HepG2 (cell line): Measurements from ENCODE around the gene RPL37. TPM values are rescaled to one million over a fixed set of nuclear protein-coding genes. Genes with fewer than 3 reads are reported as not detected.

Experiments
- AKAP8 ChIP-seq: sonication (generic); formaldehyde crosslinking; IDR thresholded peaks from 2 replicates; pipeline ENCODE4 v1.5.1; 2020; ENCODE audit warnings: mild to moderate bottlenecking, missing genetic modification reagents
- ARID4A ChIP-seq: sonication (generic); formaldehyde crosslinking; IDR thresholded peaks from 2 replicates; pipeline ENCODE4 v1.5.0; 2020; ENCODE audit warnings: mild to moderate bottlenecking, missing genetic modification reagents, borderline replicate concordance
- DNMT3B ChIP-seq: conservative IDR thresholded peaks from 2 replicates; pipeline ENCODE4 v1.6.1; 2016; ENCODE audit warnings: missing biosample characterization, control low read depth
- EP300 ChIP-seq, 3 experiments: sonication (generic) in 1 of 3; formaldehyde crosslinking in 1 of 3; IDR thresholded peaks; 2 replicates each; pipeline versions ENCODE4 v1.5.1 to v1.6.1; 2011 to 2020; ENCODE audit warnings: low read depth in 2 of 3, low read length in 2 of 3, borderline replicate concordance in 1 of 3, improper control_type of control experiment in 1 of 3, mild to moderate bottlenecking in 1 of 3, missing genetic modification reagents in 1 of 3, moderate library complexity in 1 of 3
- HNF4A ChIP-seq: sonication (generic); formaldehyde crosslinking; IDR thresholded peaks from 2 replicates; pipeline ENCODE4 v1.4.0; 2020; ENCODE audit warnings: missing genetic modification reagents
- KDM5A ChIP-seq: fragments of 200-600 bp; sonication (generic); IDR thresholded peaks from 2 replicates; pipeline ENCODE4 v1.7.0; 2018; ENCODE audit warnings: antibody characterized with exemption, mild to moderate bottlenecking, low read length, borderline replicate concordance
- SALL2 ChIP-seq: sonication (generic); formaldehyde crosslinking; IDR thresholded peaks from 2 replicates; pipeline ENCODE4 v1.8.1; 2023; ENCODE audit warnings: mild to moderate bottlenecking, missing genetic modification reagents, inconsistent platforms
- TFDP1 ChIP-seq: IDR thresholded peaks from 2 replicates; pipeline ENCODE4 v1.6.1; 2016; ENCODE audit warnings: missing compliant biosample characterization, missing genetic modification reagents, borderline replicate concordance
- U2AF1 ChIP-seq: fragments of 200-400 bp; formaldehyde crosslinking; optimal IDR thresholded peaks from 2 replicates; pipeline ENCODE3; 2017; ENCODE audit warnings: mild to moderate bottlenecking, low read depth, low read length
- YEATS4 ChIP-seq: sonication (generic); formaldehyde crosslinking; IDR thresholded peaks from 2 replicates; pipeline ENCODE4 v1.4.0; 2020; ENCODE audit warnings: missing genetic modification reagents, borderline replicate concordance
- ZFP37 ChIP-seq: sonication (generic); formaldehyde crosslinking; IDR thresholded peaks from 2 replicates; pipeline ENCODE4 v1.4.0; 2020; ENCODE audit warnings: missing genetic modification reagents, borderline replicate concordance
- ZKSCAN5 ChIP-seq: sonication (generic); formaldehyde crosslinking; IDR thresholded peaks from 2 replicates; pipeline ENCODE4 v1.5.1; 2020; ENCODE audit warnings: mild to moderate bottlenecking, missing genetic modification reagents
- ZMYM4 ChIP-seq: sonication (generic); formaldehyde crosslinking; IDR thresholded peaks from 2 replicates; pipeline ENCODE4 v1.8.1; 2023; ENCODE audit warnings: mild to moderate bottlenecking, missing genetic modification reagents
- ZNF142 ChIP-seq: sonication (generic); formaldehyde crosslinking; IDR thresholded peaks from 2 replicates; pipeline ENCODE4 v1.4.0; 2020; ENCODE audit warnings: missing genetic modification reagents
- ZNF264 ChIP-seq: sonication (generic); formaldehyde crosslinking; IDR thresholded peaks from 2 replicates; pipeline ENCODE4 v1.4.0; 2020; ENCODE audit warnings: missing genetic modification reagents
- ZNF720 ChIP-seq: sonication (generic); formaldehyde crosslinking; IDR thresholded peaks from 2 replicates; pipeline ENCODE4 v1.4.0; 2020; ENCODE audit warnings: missing genetic modification reagents
- ZNF772 ChIP-seq: sonication (generic); formaldehyde crosslinking; IDR thresholded peaks from 2 replicates; pipeline ENCODE4 v1.5.0; 2020; ENCODE audit warnings: mild to moderate bottlenecking, missing genetic modification reagents
- polyA plus RNA-seq, 8 experiments: library from polyadenylated mRNA; depleted of rRNA in 3 of 8; stranded (reverse) in 7 of 8; unstranded in 1 of 8; fragments of >200 nt; fragmentation: Illumina TruSeq in 4 of 8; extraction: Trizol in 4 of 8; gene quantifications; 2 replicates each; pipeline versions ENCODE4 v1.2.1 to v1.2.3, GENCODE V29; 2011 to 2016; ENCODE audit warnings: low read depth in 4 of 8, missing spikeins in 1 of 8, mixed read lengths in 1 of 8; ENCODE audit not compliant: insufficient read depth in 1 of 8
- total RNA-seq, 5 experiments: library from RNA; depleted of rRNA; stranded (reverse); fragments of >200 nt; fragmentation: Illumina TruSeq; extraction: Trizol; gene quantifications; 2 replicates each; pipeline ENCODE4 v1.2.3, GENCODE V29; 2016; ENCODE audit warnings: low read depth in 1 of 5

The RPL37 gene
- total and polyA plus RNA-seq, 2 of the 13 experiments (the other 11 are each of a cell fraction or from before 2014, with no cell fraction given), result 1,981 to 3,367 TPM

GRCh38 chr5:40798012-40798800 is 36.8 kb downstream of the RPL37 start, which contains the start of gene PRKAA1 (continued):
- TF ChIP-seq DNMT3B (no peak), TFDP1 (CRISPR knock-in tag) (peak; percentile 77; the same call in 1 of the 2 replicates), ZFP37 (no peak), ZNF264 (CRISPR knock-in tag) (peak; percentile 43; the same call in 1 of the 2 replicates), HNF4A (0 out of 2 replicates have a peak, but pooled peaks have one; percentile 5), YEATS4 (CRISPR knock-in tag) (peak; percentile 75; the same call in 1 of the 2 replicates), U2AF1 (no peak), ZNF142 (0 out of 2 replicates have a peak, but pooled peaks have one; percentile 48), SALL2 (CRISPR knock-in tag) (peak; percentile 78; the same call in 1 of the 2 replicates), ARID4A (CRISPR knock-in tag) (peak; percentile 46; the same call in 1 of the 2 replicates), KDM5A (peak; percentile 58; the same call in 1 of the 2 replicates), ZMYM4 (peak; percentile 3; the same call in 1 of the 2 replicates), AKAP8 (CRISPR knock-in tag) (no peak), ZNF772 (CRISPR knock-in tag) (0 out of 2 replicates have a peak, but pooled peaks have one; percentile 42), ZKSCAN5 (no peak), ZNF720 (no peak), EP300 (IDR thresholded peaks at IDR 0.05; ENCODE audit: low read depth in 2 of 2, low read length in 2 of 2) (peak in 1 of 2 experiments; percentile 24; a peak in 2 of 4 replicates), EP300 (CRISPR knock-in tag; IDR thresholded peaks at IDR 0.05; ENCODE audit: borderline replicate concordance) (no peak)
